A549 (cell line): ENCODE measurements around the gene RNU1-4.
"Not testable (repeated sequence)": the region's sequence is repeated elsewhere in the genome, so short reads cannot be mapped to it uniquely, and the experiment has no call there.

Experiments
- CHD2 ChIP-seq: fragments of 150-350 bp; IDR thresholded peaks from 2 replicates; pipeline ENCODE4 v1.6.1; 2014; ENCODE audit warnings: low read length; ENCODE audit not compliant: partially characterized antibody
- EHMT2 ChIP-seq: fragments of 200-600 bp; sonication (generic); IDR thresholded peaks from 2 replicates; pipeline ENCODE4 v1.6.1; 2016; ENCODE audit warnings: antibody characterized with exemption, low read depth, mild to moderate bottlenecking, moderate library complexity
- EP300 ChIP-seq, 2 experiments: fragments of >200 bp; sonication (Bioruptor Twin); formaldehyde crosslinking; IDR thresholded peaks; 2 replicates in 1 of 2; 3 replicates in 1 of 2; pipeline ENCODE4 v1.6.1; 2016 to 2017
- KDM1A ChIP-seq: fragments of 200-600 bp; sonication (generic); IDR thresholded peaks from 2 replicates; pipeline ENCODE4 v1.6.1; 2016; ENCODE audit warnings: low read depth, mild to moderate bottlenecking
- POLR2A ChIP-seq: IDR thresholded peaks from 2 replicates; pipeline ENCODE4 v1.6.1; 2012; ENCODE audit warnings: mild to moderate bottlenecking, low read length
- RARB ChIP-seq: fragments of 250-450 bp; sonication (Bioruptor Pico); IDR thresholded peaks from 2 replicates; pipeline ENCODE4 v1.8.0; 2021; ENCODE audit warnings: mild to moderate bottlenecking, moderate library complexity
- ZFP36 ChIP-seq: fragments of 450-650 bp; IDR thresholded peaks from 2 replicates; pipeline ENCODE4 v1.6.1; 2014; ENCODE audit warnings: borderline replicate concordance; ENCODE audit not compliant: partially characterized antibody
- TF ChIP-seq, protein P1 (sequence below): IDR thresholded peaks from 2 replicates; pipeline ENCODE4 v1.6.1; 2012
- TF ChIP-seq, protein P2 (sequence below): IDR thresholded peaks from 2 replicates; pipeline ENCODE4 v1.6.1; 2012
- TF ChIP-seq, protein P3 (sequence below): fragments of >200 bp; sonication (Bioruptor Twin); formaldehyde crosslinking; IDR thresholded peaks from 3 replicates; pipeline ENCODE4 v1.5.1; 2016
- TF ChIP-seq, protein P4 (sequence below): fragments of 150-350 bp; IDR thresholded peaks from 2 replicates; pipeline ENCODE4 v1.6.1; 2014; ENCODE audit warnings: low read depth, mild to moderate bottlenecking, low read length

DNA sequence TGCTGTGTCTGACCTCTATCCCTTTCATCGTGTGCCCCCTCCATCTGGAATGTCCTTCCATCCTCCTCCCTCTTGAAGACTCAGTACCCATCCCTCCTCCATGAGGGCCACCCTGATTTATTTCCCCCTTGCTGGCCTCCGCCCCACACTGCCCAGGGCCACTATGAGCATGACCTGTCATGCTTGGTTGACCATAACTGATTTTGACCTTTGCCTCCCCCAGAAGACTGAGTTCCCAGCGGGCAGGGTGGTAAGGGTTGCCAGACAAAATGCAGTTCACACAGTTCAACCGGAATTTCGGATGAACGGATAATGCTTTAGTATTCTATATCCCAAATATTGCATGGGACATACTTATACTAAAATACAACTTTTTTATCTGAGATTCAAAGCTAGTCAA is 31.6 kb upstream of the RNU1-4 start:
- TF ChIP-seq, protein P1, sequence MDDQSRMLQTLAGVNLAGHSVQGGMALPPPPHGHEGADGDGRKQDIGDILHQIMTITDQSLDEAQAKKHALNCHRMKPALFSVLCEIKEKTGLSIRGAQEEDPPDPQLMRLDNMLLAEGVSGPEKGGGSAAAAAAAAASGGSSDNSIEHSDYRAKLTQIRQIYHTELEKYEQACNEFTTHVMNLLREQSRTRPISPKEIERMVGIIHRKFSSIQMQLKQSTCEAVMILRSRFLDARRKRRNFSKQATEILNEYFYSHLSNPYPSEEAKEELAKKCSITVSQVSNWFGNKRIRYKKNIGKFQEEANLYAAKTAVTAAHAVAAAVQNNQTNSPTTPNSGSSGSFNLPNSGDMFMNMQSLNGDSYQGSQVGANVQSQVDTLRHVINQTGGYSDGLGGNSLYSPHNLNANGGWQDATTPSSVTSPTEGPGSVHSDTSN = not testable (repeated sequence)
- not testable (repeated sequence) for TF ChIP-seq KDM1A; EHMT2; CHD2; EP300 (IDR thresholded peaks at IDR 0.05); RARB (CRISPR knock-in tag); POLR2A; ZFP36
- TF ChIP-seq, protein P2, sequence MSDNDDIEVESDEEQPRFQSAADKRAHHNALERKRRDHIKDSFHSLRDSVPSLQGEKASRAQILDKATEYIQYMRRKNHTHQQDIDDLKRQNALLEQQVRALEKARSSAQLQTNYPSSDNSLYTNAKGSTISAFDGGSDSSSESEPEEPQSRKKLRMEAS = not testable (repeated sequence)
- TF ChIP-seq, protein P3, sequence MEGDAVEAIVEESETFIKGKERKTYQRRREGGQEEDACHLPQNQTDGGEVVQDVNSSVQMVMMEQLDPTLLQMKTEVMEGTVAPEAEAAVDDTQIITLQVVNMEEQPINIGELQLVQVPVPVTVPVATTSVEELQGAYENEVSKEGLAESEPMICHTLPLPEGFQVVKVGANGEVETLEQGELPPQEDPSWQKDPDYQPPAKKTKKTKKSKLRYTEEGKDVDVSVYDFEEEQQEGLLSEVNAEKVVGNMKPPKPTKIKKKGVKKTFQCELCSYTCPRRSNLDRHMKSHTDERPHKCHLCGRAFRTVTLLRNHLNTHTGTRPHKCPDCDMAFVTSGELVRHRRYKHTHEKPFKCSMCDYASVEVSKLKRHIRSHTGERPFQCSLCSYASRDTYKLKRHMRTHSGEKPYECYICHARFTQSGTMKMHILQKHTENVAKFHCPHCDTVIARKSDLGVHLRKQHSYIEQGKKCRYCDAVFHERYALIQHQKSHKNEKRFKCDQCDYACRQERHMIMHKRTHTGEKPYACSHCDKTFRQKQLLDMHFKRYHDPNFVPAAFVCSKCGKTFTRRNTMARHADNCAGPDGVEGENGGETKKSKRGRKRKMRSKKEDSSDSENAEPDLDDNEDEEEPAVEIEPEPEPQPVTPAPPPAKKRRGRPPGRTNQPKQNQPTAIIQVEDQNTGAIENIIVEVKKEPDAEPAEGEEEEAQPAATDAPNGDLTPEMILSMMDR = not testable (repeated sequence)
- TF ChIP-seq, protein P4, sequence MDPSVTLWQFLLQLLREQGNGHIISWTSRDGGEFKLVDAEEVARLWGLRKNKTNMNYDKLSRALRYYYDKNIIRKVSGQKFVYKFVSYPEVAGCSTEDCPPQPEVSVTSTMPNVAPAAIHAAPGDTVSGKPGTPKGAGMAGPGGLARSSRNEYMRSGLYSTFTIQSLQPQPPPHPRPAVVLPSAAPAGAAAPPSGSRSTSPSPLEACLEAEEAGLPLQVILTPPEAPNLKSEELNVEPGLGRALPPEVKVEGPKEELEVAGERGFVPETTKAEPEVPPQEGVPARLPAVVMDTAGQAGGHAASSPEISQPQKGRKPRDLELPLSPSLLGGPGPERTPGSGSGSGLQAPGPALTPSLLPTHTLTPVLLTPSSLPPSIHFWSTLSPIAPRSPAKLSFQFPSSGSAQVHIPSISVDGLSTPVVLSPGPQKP = not testable (repeated sequence)
